GM23338 (cell line): ENCODE data around the gene PALLD. TPM values are rescaled to one million over a fixed set of nuclear protein-coding genes. Genes with fewer than 3 reads are reported as not detected.

Source experiments
- ATAC-seq: fragments of 200-7000 bp; cut with Tn5 transposase; 3 replicates; pipeline ENCODE4 v1.9.1; 2020
- DNase-seq: peaks from one replicate; pipeline ENCODE4 v3.0.0-alpha.2; 2015; ENCODE audit warnings: low spot score
- H2AFZ ChIP-seq: fragments of 200-600 bp; sonication (generic); 2 replicates; pipeline ENCODE4 v1.8.0; 2016; ENCODE audit warnings: antibody characterized with exemption, mild to moderate bottlenecking, moderate library complexity
- H3F3A ChIP-seq: fragments of 200-600 bp; sonication (generic); replicated peaks from 2 replicates; pipeline ENCODE4 v1.8.0; 2017; ENCODE audit warnings: antibody characterized with exemption, mixed run types, low read depth
- H3K27ac ChIP-seq: fragments of 200-600 bp; sonication (generic); 2 replicates; pipeline ENCODE4 v1.6.1; 2016; ENCODE audit warnings: low read depth
- H3K27me3 ChIP-seq: fragments of 200-600 bp; sonication (generic); 2 replicates; pipeline ENCODE4 v1.8.0; 2016; ENCODE audit warnings: mild to moderate bottlenecking, mixed run types, moderate library complexity; ENCODE audit not compliant: insufficient read depth
- H3K36me3 ChIP-seq: fragments of 200-600 bp; sonication (generic); 2 replicates; pipeline ENCODE4 v1.8.0; 2016; ENCODE audit warnings: mild to moderate bottlenecking; ENCODE audit not compliant: insufficient read depth
- H3K4me1 ChIP-seq: fragments of 200-600 bp; sonication (generic); 2 replicates; pipeline ENCODE4 v1.8.0; 2016; ENCODE audit warnings: mild to moderate bottlenecking, moderate library complexity; ENCODE audit not compliant: insufficient read depth
- H3K4me2 ChIP-seq: fragments of 200-600 bp; sonication (generic); 2 replicates; pipeline ENCODE4 v1.7.1; 2017; ENCODE audit warnings: mixed run types
- H3K4me3 ChIP-seq: fragments of 200-600 bp; sonication (generic); 2 replicates; pipeline ENCODE4 v1.6.1; 2016; ENCODE audit warnings: mixed run types
- H3K79me2 ChIP-seq: fragments of 200-600 bp; sonication (generic); replicated peaks from 2 replicates; pipeline ENCODE4 v1.8.0; 2017; ENCODE audit warnings: mild to moderate bottlenecking; ENCODE audit not compliant: insufficient read depth
- H3K9me2 ChIP-seq: fragments of 200-600 bp; sonication (generic); 2 replicates; pipeline ENCODE4 v1.8.0; 2017; ENCODE audit not compliant: insufficient read depth
- H4K20me1 ChIP-seq: fragments of 200-600 bp; sonication (generic); replicated peaks from 2 replicates; pipeline ENCODE4 v1.8.0; 2017; ENCODE audit warnings: mild to moderate bottlenecking; ENCODE audit not compliant: insufficient read depth
- H3K27ac Mint-ChIP-seq: 2 replicates; pipeline ENCODE4 v1.8.0; 2020; ENCODE audit warnings: inconsistent platforms, mild to moderate bottlenecking, moderate library complexity, mixed read lengths
- H3K27me3 Mint-ChIP-seq: 3 replicates; pipeline ENCODE4 v1.8.0; 2022; ENCODE audit warnings: low read depth, mild to moderate bottlenecking, moderate library complexity, mixed read lengths, inconsistent platforms; ENCODE audit not compliant: insufficient read depth, poor library complexity
- H3K36me3 Mint-ChIP-seq: 3 replicates; pipeline ENCODE4 v1.8.0; 2021; ENCODE audit warnings: low read depth, mild to moderate bottlenecking, inconsistent platforms, moderate library complexity, mixed read lengths
- H3K4me1 Mint-ChIP-seq: 3 replicates; pipeline ENCODE4 v1.8.0; 2020; ENCODE audit warnings: mild to moderate bottlenecking, inconsistent platforms, mixed read lengths
- H3K4me3 Mint-ChIP-seq: 3 replicates; pipeline ENCODE4 v1.8.0; 2021; ENCODE audit warnings: moderate library complexity, mild to moderate bottlenecking, inconsistent platforms, mixed read lengths
- H3K9me3 Mint-ChIP-seq: 3 replicates; pipeline ENCODE4 v1.8.0; 2020; ENCODE audit warnings: moderate library complexity, mild to moderate bottlenecking, inconsistent platforms, mixed read lengths
- ZNF114 ChIP-seq: fragments of 250-450 bp; sonication (Bioruptor Pico); IDR thresholded peaks from 2 replicates; pipeline ENCODE4 v1.5.0; 2020; ENCODE audit warnings: mild to moderate bottlenecking, moderate library complexity
- polyA plus RNA-seq: library from polyadenylated mRNA; unstranded; fragments of >200 nt; fragmentation: Nextera tagmentation; extraction: Ambion mirVana; gene quantifications from 2 replicates; pipeline ENCODE4 v1.2.1, GENCODE V29; 2016
- total RNA-seq: library from RNA; depleted of rRNA; stranded (reverse); fragments of >200 nt; shearing (Covaris generic); gene quantifications from 2 replicates; pipeline ENCODE4 v1.2.3, GENCODE V29; 2014
- TF ChIP-seq, protein P1 (sequence below), 2 experiments: fragments of 200-600 bp in 1 of 2; sonication (generic) in 1 of 2; conservative IDR thresholded peaks; 2 replicates each; pipeline versions ENCODE4 v1.5.1 to v1.6.1; 2016 to 2017; ENCODE audit warnings: antibody characterized with exemption in 2 of 2, low read depth in 2 of 2, mild to moderate bottlenecking in 2 of 2, moderate library complexity in 1 of 2
- TF ChIP-seq, protein P2 (sequence below): fragments of 250-450 bp; sonication (Bioruptor Pico); IDR thresholded peaks from 2 replicates; pipeline ENCODE4 v1.5.0; 2020; ENCODE audit warnings: mild to moderate bottlenecking, moderate library complexity

Gene PALLD
- total and polyA plus RNA-seq, 2 experiments from 2014 or later: 13.1 to 30.2 TPM

DNA sequence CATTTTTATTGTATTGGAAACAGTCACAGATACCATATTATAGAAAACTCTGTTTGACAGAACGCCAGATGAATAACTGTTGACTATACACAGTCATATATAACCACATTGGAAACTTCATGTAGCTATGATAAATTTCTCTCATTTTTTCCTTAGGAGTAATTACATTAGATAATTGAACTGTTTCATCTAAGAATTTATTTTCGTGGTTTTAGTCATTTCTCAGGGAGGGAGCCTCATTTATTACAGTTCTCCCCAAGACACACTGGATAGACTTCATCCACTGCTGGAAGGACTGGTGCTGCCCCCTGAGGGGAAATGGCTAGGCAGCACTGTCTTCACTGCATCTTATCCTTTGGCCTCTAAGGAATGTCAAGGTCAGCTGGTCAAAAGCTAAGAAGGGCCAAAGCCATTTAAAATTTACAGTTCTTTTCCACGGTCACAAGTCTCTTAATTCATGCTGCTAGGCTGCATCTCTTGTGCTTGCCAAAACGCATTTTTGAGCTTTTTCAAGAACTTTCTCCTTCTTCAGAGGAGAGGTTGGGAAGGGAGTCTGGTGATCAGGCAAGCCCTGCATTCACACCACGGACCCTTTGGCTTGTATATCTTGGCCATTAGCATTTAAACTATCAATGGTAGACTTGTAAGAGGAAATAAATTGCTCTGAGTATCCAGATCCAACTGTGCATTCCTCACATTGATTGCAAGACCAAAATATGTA is 368.1 kb downstream of the PALLD start:
- H3K36me3 Mint-ChIP-seq: peaks cover 6% of the 10 kb centered on the region; the same call in 1 of the 3 replicates

More for the DNA sequence above, 368.1 kb downstream of the PALLD start:
- peak; percentile 95 for ATAC-seq
- TF ChIP-seq, protein P1, sequence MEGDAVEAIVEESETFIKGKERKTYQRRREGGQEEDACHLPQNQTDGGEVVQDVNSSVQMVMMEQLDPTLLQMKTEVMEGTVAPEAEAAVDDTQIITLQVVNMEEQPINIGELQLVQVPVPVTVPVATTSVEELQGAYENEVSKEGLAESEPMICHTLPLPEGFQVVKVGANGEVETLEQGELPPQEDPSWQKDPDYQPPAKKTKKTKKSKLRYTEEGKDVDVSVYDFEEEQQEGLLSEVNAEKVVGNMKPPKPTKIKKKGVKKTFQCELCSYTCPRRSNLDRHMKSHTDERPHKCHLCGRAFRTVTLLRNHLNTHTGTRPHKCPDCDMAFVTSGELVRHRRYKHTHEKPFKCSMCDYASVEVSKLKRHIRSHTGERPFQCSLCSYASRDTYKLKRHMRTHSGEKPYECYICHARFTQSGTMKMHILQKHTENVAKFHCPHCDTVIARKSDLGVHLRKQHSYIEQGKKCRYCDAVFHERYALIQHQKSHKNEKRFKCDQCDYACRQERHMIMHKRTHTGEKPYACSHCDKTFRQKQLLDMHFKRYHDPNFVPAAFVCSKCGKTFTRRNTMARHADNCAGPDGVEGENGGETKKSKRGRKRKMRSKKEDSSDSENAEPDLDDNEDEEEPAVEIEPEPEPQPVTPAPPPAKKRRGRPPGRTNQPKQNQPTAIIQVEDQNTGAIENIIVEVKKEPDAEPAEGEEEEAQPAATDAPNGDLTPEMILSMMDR (conservative IDR thresholded peaks at IDR 0.05; ENCODE audit: low read depth in 2 of 2): peak; percentile 53 to 66
- no peak for TF ChIP-seq ZNF114 (CRISPR knock-in tag)
- TF ChIP-seq, protein P2, sequence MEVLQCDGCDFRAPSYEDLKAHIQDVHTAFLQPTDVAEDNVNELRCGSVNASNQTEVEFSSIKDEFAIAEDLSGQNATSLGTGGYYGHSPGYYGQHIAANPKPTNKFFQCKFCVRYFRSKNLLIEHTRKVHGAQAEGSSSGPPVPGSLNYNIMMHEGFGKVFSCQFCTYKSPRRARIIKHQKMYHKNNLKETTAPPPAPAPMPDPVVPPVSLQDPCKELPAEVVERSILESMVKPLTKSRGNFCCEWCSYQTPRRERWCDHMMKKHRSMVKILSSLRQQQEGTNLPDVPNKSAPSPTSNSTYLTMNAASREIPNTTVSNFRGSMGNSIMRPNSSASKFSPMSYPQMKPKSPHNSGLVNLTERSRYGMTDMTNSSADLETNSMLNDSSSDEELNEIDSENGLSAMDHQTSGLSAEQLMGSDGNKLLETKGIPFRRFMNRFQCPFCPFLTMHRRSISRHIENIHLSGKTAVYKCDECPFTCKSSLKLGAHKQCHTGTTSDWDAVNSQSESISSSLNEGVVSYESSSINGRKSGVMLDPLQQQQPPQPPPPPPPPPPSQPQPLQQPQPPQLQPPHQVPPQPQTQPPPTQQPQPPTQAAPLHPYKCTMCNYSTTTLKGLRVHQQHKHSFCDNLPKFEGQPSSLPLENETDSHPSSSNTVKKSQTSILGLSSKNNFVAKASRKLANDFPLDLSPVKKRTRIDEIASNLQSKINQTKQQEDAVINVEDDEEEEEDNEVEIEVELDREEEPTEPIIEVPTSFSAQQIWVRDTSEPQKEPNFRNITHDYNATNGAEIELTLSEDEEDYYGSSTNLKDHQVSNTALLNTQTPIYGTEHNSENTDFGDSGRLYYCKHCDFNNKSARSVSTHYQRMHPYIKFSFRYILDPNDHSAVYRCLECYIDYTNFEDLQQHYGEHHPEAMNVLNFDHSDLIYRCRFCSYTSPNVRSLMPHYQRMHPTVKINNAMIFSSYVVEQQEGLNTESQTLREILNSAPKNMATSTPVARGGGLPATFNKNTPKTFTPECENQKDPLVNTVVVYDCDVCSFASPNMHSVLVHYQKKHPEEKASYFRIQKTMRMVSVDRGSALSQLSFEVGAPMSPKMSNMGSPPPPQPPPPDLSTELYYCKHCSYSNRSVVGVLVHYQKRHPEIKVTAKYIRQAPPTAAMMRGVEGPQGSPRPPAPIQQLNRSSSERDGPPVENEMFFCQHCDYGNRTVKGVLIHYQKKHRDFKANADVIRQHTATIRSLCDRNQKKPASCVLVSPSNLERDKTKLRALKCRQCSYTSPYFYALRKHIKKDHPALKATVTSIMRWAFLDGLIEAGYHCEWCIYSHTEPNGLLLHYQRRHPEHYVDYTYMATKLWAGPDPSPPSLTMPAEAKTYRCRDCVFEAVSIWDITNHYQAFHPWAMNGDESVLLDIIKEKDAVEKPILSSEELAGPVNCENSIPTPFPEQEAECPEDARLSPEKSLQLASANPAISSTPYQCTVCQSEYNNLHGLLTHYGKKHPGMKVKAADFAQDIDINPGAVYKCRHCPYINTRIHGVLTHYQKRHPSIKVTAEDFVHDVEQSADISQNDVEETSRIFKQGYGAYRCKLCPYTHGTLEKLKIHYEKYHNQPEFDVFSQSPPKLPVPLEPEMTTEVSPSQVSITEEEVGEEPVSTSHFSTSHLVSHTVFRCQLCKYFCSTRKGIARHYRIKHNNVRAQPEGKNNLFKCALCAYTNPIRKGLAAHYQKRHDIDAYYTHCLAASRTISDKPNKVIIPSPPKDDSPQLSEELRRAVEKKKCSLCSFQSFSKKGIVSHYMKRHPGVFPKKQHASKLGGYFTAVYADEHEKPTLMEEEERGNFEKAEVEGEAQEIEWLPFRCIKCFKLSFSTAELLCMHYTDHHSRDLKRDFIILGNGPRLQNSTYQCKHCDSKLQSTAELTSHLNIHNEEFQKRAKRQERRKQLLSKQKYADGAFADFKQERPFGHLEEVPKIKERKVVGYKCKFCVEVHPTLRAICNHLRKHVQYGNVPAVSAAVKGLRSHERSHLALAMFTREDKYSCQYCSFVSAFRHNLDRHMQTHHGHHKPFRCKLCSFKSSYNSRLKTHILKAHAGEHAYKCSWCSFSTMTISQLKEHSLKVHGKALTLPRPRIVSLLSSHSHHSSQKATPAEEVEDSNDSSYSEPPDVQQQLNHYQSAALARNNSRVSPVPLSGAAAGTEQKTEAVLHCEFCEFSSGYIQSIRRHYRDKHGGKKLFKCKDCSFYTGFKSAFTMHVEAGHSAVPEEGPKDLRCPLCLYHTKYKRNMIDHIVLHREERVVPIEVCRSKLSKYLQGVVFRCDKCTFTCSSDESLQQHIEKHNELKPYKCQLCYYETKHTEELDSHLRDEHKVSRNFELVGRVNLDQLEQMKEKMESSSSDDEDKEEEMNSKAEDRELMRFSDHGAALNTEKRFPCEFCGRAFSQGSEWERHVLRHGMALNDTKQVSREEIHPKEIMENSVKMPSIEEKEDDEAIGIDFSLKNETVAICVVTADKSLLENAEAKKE (CRISPR knock-in tag): peak; percentile 56
- Histone ChIP-seq H3K4me3 (no peak overlapping the region), H3K9me2 (no peaks in the 10 kb centered on the region; the same call in 1 of the 2 replicates), H3K79me2 (no peaks in the 10 kb centered on the region), H3K36me3 (no peaks in the 10 kb centered on the region), H3K4me1 (peaks cover 5% of the 10 kb centered on the region; the same call in 1 of the 2 replicates), H3K4me2 (no peak overlapping the region), H3K27me3 (no peaks in the 10 kb centered on the region), H3F3A (no peaks in the 10 kb centered on the region), H4K20me1 (no peaks in the 10 kb centered on the region), H3K27ac (0 out of 2 replicates have a peak overlapping the region, but pooled peaks have one; percentile 6), H2AFZ (no peak overlapping the region)
- no peaks in the 10 kb centered on the region for H3K27me3 Mint-ChIP-seq
- H3K9me3 Mint-ChIP-seq: no peaks in the 10 kb centered on the region
- H3K4me3 Mint-ChIP-seq: no peak overlapping the region
- H3K4me1 Mint-ChIP-seq: peaks cover 26% of the 10 kb centered on the region
- H3K27ac Mint-ChIP-seq: no peak overlapping the region
- peak; percentile 70 for DNase-seq
